HepG2 (cell line): ENCODE measurements around the gene ZMYM3. TPM values are rescaled to one million over a fixed set of nuclear protein-coding genes. Genes with fewer than 3 reads are reported as not detected.

Experiments used
- ATAC-seq: fragments of 200-7000 bp; cut with Tn5 transposase; 3 replicates; pipeline ENCODE4 v1.9.1; 2020; ENCODE audit warnings: mild to moderate bottlenecking, moderate library complexity
- BruUV-seq: library from RNA; stranded (reverse); fragments of 400-500 nt; replicated peaks from 2 replicates; lab custom pipeline; 2021; lab: Mats Ljungman, UMichigan
- CTCF ChIA-PET: fragments of 300-600 bp; formaldehyde crosslinking; extraction: SDS; loops from one replicate; lab custom pipeline; 2021; ENCODE audit warnings: low total read pairs, inconsistent platforms, low intra/inter-chr PET ratio; lab: Yijun Ruan, JAX
- POLR2A ChIA-PET: fragments of 350-600 bp; sonication (Branson Sonifier 250); formaldehyde crosslinking; loops from one replicate; lab custom pipeline; 2020; ENCODE audit warnings: antibody characterized with exemption, inconsistent platforms; lab: Yijun Ruan, JAX
- DNase-seq: peaks from one replicate; pipeline ENCODE4 v3.0.0-alpha.2; 2015; ENCODE audit warnings: low spot score
- FAIRE-seq: peaks from 3 replicates; lab custom pipeline; 2011; peaks lifted over from hg19 to GRCh38; lab: Jason Lieb, UNC
- H2AFZ ChIP-seq: one replicate; pipeline ENCODE4 v1.6.1; 2011; ENCODE audit warnings: low read length, inconsistent platforms
- H3K27ac ChIP-seq: fragments of 300-600 bp; 3 replicates; pipeline ENCODE4 v1.8.0; 2011; ENCODE audit warnings: mixed run types, mild to moderate bottlenecking, mixed read lengths, low read length, inconsistent platforms; ENCODE audit not compliant: insufficient read depth; ENCODE audit errors: extremely low read length
- H3K27me3 ChIP-seq, 2 experiments: fragments of 200-600 bp in 1 of 2; 2 replicates in 1 of 2; 3 replicates in 1 of 2; pipeline versions ENCODE4 v1.6.0 to v1.8.0; 2011; ENCODE audit warnings: low read length in 2 of 2, mild to moderate bottlenecking in 2 of 2, moderate library complexity in 2 of 2, inconsistent platforms in 1 of 2; ENCODE audit not compliant: insufficient read depth in 2 of 2, control insufficient read depth in 1 of 2
- H3K36me3 ChIP-seq, 2 experiments: fragments of 200-600 bp in 1 of 2; replicated peaks in 1 of 2; 2 replicates in 1 of 2; 3 replicates in 1 of 2; pipeline versions ENCODE4 v1.5.1 to v1.8.0; 2011; ENCODE audit warnings: low read length in 2 of 2, inconsistent platforms in 1 of 2; ENCODE audit not compliant: insufficient read depth in 2 of 2, control insufficient read depth in 1 of 2
- H3K4me1 ChIP-seq: 2 replicates; pipeline ENCODE4 v1.5.1; 2012; ENCODE audit warnings: low read length, inconsistent platforms; ENCODE audit not compliant: insufficient read depth
- H3K4me2 ChIP-seq: 2 replicates; pipeline ENCODE4 v1.6.0; 2011; ENCODE audit warnings: low read depth, low read length, inconsistent platforms
- H3K4me3 ChIP-seq, 3 experiments: fragments of 200-600 bp in 1 of 3; sonication (generic), shearing (Covaris generic) in 1 of 3; replicated peaks in 1 of 3; 2 replicates each; pipeline ENCODE4 v1.5.1; 2011 to 2016; ENCODE audit warnings: low read length in 3 of 3, inconsistent platforms in 2 of 3, low read depth in 2 of 3, mild to moderate bottlenecking in 2 of 3, control low read depth in 1 of 3, mixed read lengths in 1 of 3; ENCODE audit not compliant: insufficient read depth in 1 of 3
- H3K79me2 ChIP-seq: one replicate; pipeline ENCODE4 v1.6.1; 2011; ENCODE audit warnings: low read length, inconsistent platforms; ENCODE audit not compliant: insufficient read depth
- H3K9ac ChIP-seq: 2 replicates; pipeline ENCODE4 v1.6.0; 2011; ENCODE audit warnings: mild to moderate bottlenecking, low read depth, low read length, inconsistent platforms; ENCODE audit not compliant: insufficient read depth
- H3K9me3 ChIP-seq: 2 replicates; pipeline ENCODE4 v1.5.1; 2012; ENCODE audit warnings: mild to moderate bottlenecking, low read length
- H4K20me1 ChIP-seq: 2 replicates; pipeline ENCODE4 v1.6.0; 2011; ENCODE audit warnings: inconsistent platforms, mild to moderate bottlenecking, low read length, moderate library complexity; ENCODE audit not compliant: insufficient read depth
- GABPB1 ChIP-seq: IDR thresholded peaks from 2 replicates; pipeline ENCODE4 v1.6.1; 2016; ENCODE audit warnings: mild to moderate bottlenecking, missing genetic modification reagents, moderate library complexity, missing compliant biosample characterization
- KDM3A ChIP-seq: IDR thresholded peaks from 2 replicates; pipeline ENCODE4 v1.6.1; 2018; ENCODE audit warnings: low read depth, missing compliant biosample characterization
- KLF16 ChIP-seq, 2 experiments: sonication (generic) in 1 of 2; formaldehyde crosslinking in 1 of 2; IDR thresholded peaks; 2 replicates each; pipeline versions ENCODE4 v1.6.1 to v1.8.0; 2016 to 2023; ENCODE audit warnings: missing genetic modification reagents in 2 of 2, missing compliant biosample characterization in 1 of 2
- MBNL3 ChIP-seq: fragments of 250-450 bp; sonication (Bioruptor Pico); conservative IDR thresholded peaks from 2 replicates; pipeline ENCODE4 v1.8.0; 2022; ENCODE audit warnings: mild to moderate bottlenecking, inconsistent platforms
- NRL ChIP-seq: sonication (generic); formaldehyde crosslinking; IDR thresholded peaks from 2 replicates; pipeline ENCODE4 v1.5.0; 2020; ENCODE audit warnings: missing genetic modification reagents, mild to moderate bottlenecking, moderate library complexity, borderline replicate concordance
- RBM22 ChIP-seq: fragments of 200-400 bp; formaldehyde crosslinking; optimal IDR thresholded peaks from 2 replicates; pipeline ENCODE3; 2017; ENCODE audit warnings: mild to moderate bottlenecking, low read length, moderate library complexity
- SPEN ChIP-seq: sonication (generic); formaldehyde crosslinking; IDR thresholded peaks from 2 replicates; pipeline ENCODE4 v1.5.1; 2020; ENCODE audit warnings: low read depth, mild to moderate bottlenecking, missing genetic modification reagents
- ZBTB1 ChIP-seq: sonication (generic); formaldehyde crosslinking; IDR thresholded peaks from 2 replicates; pipeline ENCODE4 v1.4.0; 2020; ENCODE audit warnings: missing genetic modification reagents, borderline replicate concordance
- ZFP36L2 ChIP-seq: sonication (generic); formaldehyde crosslinking; IDR thresholded peaks from 2 replicates; pipeline ENCODE4 v1.4.0; 2020; ENCODE audit warnings: missing genetic modification reagents
- ZNF333 ChIP-seq: sonication (generic); formaldehyde crosslinking; IDR thresholded peaks from 2 replicates; pipeline ENCODE4 v1.4.0; 2020; ENCODE audit warnings: mild to moderate bottlenecking, missing genetic modification reagents, borderline replicate concordance
- ZNF549 ChIP-seq: sonication (generic); formaldehyde crosslinking; IDR thresholded peaks from 2 replicates; pipeline ENCODE4 v1.5.0; 2020; ENCODE audit warnings: missing genetic modification reagents
- ZSCAN20 ChIP-seq: sonication (generic); formaldehyde crosslinking; IDR thresholded peaks from 2 replicates; pipeline ENCODE4 v1.4.0; 2020; ENCODE audit warnings: missing genetic modification reagents, mild to moderate bottlenecking, borderline replicate concordance
- ZSCAN9 ChIP-seq: IDR thresholded peaks from 2 replicates; pipeline ENCODE4 v1.6.1; 2016; ENCODE audit warnings: borderline replicate concordance
- WGBS: methylation state at CpG from one replicate; pipeline ENCODE4 v1.1.6; 2017; ENCODE audit warnings: low lambda C conversion rate; 5-methylcytosine and 5-hydroxymethylcytosine counted together
- in situ Hi-C: cut with HindIII; loops from 2 replicates; pipeline ENCODE4 v1.10.0; 2017; ENCODE audit warnings: low pct_unique_long_range_greater_than_20kb; ENCODE audit not compliant: extremely low pct_ligation_motif_present
- intact Hi-C: fragments of 100-400 bp; cut with micrococcal nuclease; formaldehyde crosslinking; loops from one replicate; pipeline ENCODE4 v1.10.0; 2022; ENCODE audit not compliant: unreplicated experiment
- polyA plus RNA-seq, 8 experiments: library from polyadenylated mRNA; depleted of rRNA in 3 of 8; stranded (reverse) in 7 of 8; unstranded in 1 of 8; fragments of >200 nt; fragmentation: Illumina TruSeq in 4 of 8; extraction: Trizol in 4 of 8; gene quantifications; 2 replicates each; pipeline versions ENCODE4 v1.2.1 to v1.2.3, GENCODE V29; 2011 to 2016; ENCODE audit warnings: low read depth in 4 of 8, missing spikeins in 1 of 8, mixed read lengths in 1 of 8; ENCODE audit not compliant: insufficient read depth in 1 of 8
- total RNA-seq, 5 experiments: library from RNA; depleted of rRNA; stranded (reverse); fragments of >200 nt; fragmentation: Illumina TruSeq; extraction: Trizol; gene quantifications; 2 replicates each; pipeline ENCODE4 v1.2.3, GENCODE V29; 2016; ENCODE audit warnings: low read depth in 1 of 5
- TF ChIP-seq, protein P1 (sequence below): sonication (generic); formaldehyde crosslinking; IDR thresholded peaks from 2 replicates; pipeline ENCODE4 v1.4.0; 2020; ENCODE audit warnings: missing genetic modification reagents
- TF ChIP-seq, protein P2 (sequence below): sonication (generic); formaldehyde crosslinking; IDR thresholded peaks from 2 replicates; pipeline ENCODE4 v1.5.0; 2020; ENCODE audit warnings: missing genetic modification reagents
- TF ChIP-seq, protein P3 (sequence below): sonication (generic); formaldehyde crosslinking; conservative IDR thresholded peaks from 2 replicates; pipeline ENCODE4 v1.8.1; 2023; ENCODE audit warnings: missing genetic modification reagents

The ZMYM3 gene
- total and polyA plus RNA-seq, 2 of the 13 experiments (the other 11 are each of a cell fraction or from before 2014, with no cell fraction given), result 26.4 to 35.4 TPM

GRCh38 chrX:71235482-71235881 is 18.5 kb downstream of the ZMYM3 start:
- Histone ChIP-seq H3K4me2 (no peak overlapping the region), H4K20me1 (no peaks in the 10 kb centered on the region), H3K4me3 (no peak overlapping the region), H3K36me3 (no peaks in the 10 kb centered on the region; a peak in 2 of 5 replicates), H3K4me1 (peaks cover 30% of the 10 kb centered on the region), H3K9ac (no peak overlapping the region), H3K9me3 (no peaks in the 10 kb centered on the region), H3K27ac (no peak overlapping the region), H3K27me3 (no peaks in the 10 kb centered on the region), H3K79me2 (no peaks in the 10 kb centered on the region), H2AFZ (no peak overlapping the region)
- ChIA-PET POLR2A (interaction anchor here (1.0 kb wide), 1 partner anchor 9 kb away, joined by 5 read pairs; no protein-coding TSS in a partner anchor), CTCF (no interaction called here)
- FAIRE-seq, result no peak
- no peak for ATAC-seq
- in situ Hi-C loops (no loop called here), intact Hi-C loops (no loop called here)
- DNase-seq, result no peak
- 78% methylated on average over 3 of the region's 3 CpGs for WGBS
- no peak for TF ChIP-seq KLF16 (CRISPR knock-in tag; IDR thresholded peaks at IDR 0.05)
- TF ChIP-seq GABPB1 (CRISPR knock-in tag), result no peak
- TF ChIP-seq RBM22, result no peak
- no peak for TF ChIP-seq NRL
- TF ChIP-seq ZNF549, result no peak
- TF ChIP-seq, protein P1, sequence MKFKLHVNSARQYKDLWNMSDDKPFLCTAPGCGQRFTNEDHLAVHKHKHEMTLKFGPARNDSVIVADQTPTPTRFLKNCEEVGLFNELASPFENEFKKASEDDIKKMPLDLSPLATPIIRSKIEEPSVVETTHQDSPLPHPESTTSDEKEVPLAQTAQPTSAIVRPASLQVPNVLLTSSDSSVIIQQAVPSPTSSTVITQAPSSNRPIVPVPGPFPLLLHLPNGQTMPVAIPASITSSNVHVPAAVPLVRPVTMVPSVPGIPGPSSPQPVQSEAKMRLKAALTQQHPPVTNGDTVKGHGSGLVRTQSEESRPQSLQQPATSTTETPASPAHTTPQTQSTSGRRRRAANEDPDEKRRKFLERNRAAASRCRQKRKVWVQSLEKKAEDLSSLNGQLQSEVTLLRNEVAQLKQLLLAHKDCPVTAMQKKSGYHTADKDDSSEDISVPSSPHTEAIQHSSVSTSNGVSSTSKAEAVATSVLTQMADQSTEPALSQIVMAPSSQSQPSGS (CRISPR knock-in tag), result no peak
- no peak for TF ChIP-seq ZFP36L2 (CRISPR knock-in tag)
- no peak for TF ChIP-seq SPEN
- TF ChIP-seq ZSCAN9 (CRISPR knock-in tag), result no peak
- TF ChIP-seq, protein P2, sequence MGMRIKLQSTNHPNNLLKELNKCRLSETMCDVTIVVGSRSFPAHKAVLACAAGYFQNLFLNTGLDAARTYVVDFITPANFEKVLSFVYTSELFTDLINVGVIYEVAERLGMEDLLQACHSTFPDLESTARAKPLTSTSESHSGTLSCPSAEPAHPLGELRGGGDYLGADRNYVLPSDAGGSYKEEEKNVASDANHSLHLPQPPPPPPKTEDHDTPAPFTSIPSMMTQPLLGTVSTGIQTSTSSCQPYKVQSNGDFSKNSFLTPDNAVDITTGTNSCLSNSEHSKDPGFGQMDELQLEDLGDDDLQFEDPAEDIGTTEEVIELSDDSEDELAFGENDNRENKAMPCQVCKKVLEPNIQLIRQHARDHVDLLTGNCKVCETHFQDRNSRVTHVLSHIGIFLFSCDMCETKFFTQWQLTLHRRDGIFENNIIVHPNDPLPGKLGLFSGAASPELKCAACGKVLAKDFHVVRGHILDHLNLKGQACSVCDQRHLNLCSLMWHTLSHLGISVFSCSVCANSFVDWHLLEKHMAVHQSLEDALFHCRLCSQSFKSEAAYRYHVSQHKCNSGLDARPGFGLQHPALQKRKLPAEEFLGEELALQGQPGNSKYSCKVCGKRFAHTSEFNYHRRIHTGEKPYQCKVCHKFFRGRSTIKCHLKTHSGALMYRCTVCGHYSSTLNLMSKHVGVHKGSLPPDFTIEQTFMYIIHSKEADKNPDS, result no peak
- TF ChIP-seq KDM3A (CRISPR knock-in tag), result no peak
- TF ChIP-seq, protein P3, sequence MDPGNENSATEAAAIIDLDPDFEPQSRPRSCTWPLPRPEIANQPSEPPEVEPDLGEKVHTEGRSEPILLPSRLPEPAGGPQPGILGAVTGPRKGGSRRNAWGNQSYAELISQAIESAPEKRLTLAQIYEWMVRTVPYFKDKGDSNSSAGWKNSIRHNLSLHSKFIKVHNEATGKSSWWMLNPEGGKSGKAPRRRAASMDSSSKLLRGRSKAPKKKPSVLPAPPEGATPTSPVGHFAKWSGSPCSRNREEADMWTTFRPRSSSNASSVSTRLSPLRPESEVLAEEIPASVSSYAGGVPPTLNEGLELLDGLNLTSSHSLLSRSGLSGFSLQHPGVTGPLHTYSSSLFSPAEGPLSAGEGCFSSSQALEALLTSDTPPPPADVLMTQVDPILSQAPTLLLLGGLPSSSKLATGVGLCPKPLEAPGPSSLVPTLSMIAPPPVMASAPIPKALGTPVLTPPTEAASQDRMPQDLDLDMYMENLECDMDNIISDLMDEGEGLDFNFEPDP (CRISPR knock-in tag), result no peak
- TF ChIP-seq ZNF333 (CRISPR knock-in tag), result no peak
- TF ChIP-seq ZBTB1 (CRISPR knock-in tag), result no peak
- TF ChIP-seq MBNL3 (CRISPR knock-in tag), result no peak
- no peak for TF ChIP-seq ZSCAN20
- BruUV-seq, result no TSS peak
